Activated naive CD4-positive, alpha-beta T cell treated with anti-CD3 and anti-CD28 coated beads, Interleukin-2, amount 50 U/mL, for 24 hours (primary cell): ENCODE measurements around the gene L1CAM.

Source experiments
- H3K27ac Mint-ChIP-seq: one replicate; pipeline ENCODE4 v1.8.0; 2021; ENCODE audit warnings: mild to moderate bottlenecking, mixed read lengths
- H3K27me3 Mint-ChIP-seq: one replicate; pipeline ENCODE4 v1.8.0; 2021; ENCODE audit warnings: mixed read lengths
- H3K36me3 Mint-ChIP-seq: one replicate; pipeline ENCODE4 v1.8.0; 2021; ENCODE audit warnings: mixed read lengths
- H3K4me1 Mint-ChIP-seq: one replicate; pipeline ENCODE4 v1.8.0; 2021; ENCODE audit warnings: mixed read lengths
- H3K4me3 Mint-ChIP-seq: one replicate; pipeline ENCODE4 v1.8.0; 2021; ENCODE audit warnings: mild to moderate bottlenecking, mixed read lengths
- H3K9me3 Mint-ChIP-seq: one replicate; pipeline ENCODE4 v1.8.0; 2021; ENCODE audit warnings: mixed read lengths

L1CAM gene

GRCh38 chrX:153877571-153878261 is 8.3 kb downstream of the L1CAM start:
- H3K27ac Mint-ChIP-seq: no peak overlapping the region

GRCh38 chrX:153876112-153876491 is 9.9 kb downstream of the L1CAM start:
- Mint-ChIP-seq H3K27ac (peak overlapping the region; percentile 59), H3K9me3 (no peaks in the 10 kb centered on the region), H3K4me1 (peaks cover 20% of the 10 kb centered on the region), H3K4me3 (no peak overlapping the region), H3K36me3 (no peaks in the 10 kb centered on the region), H3K27me3 (peaks cover 7% of the 10 kb centered on the region)

More at GRCh38 chrX:153877571-153878261, 8.3 kb downstream of the L1CAM start:
- H3K4me3 Mint-ChIP-seq: no peak overlapping the region
- no peaks in the 10 kb centered on the region for H3K9me3 Mint-ChIP-seq
- peaks cover 20% of the 10 kb centered on the region for H3K4me1 Mint-ChIP-seq
- no peaks in the 10 kb centered on the region for H3K36me3 Mint-ChIP-seq
- H3K27me3 Mint-ChIP-seq: peaks cover 7% of the 10 kb centered on the region

GRCh38 chrX:153875391-153876111 is 10.4 kb downstream of the L1CAM start:
- H3K9me3 Mint-ChIP-seq: no peaks in the 10 kb centered on the region
- H3K27ac Mint-ChIP-seq: no peak overlapping the region
- no peak overlapping the region for H3K4me3 Mint-ChIP-seq
- peaks cover 7% of the 10 kb centered on the region for H3K27me3 Mint-ChIP-seq
- peaks cover 20% of the 10 kb centered on the region for H3K4me1 Mint-ChIP-seq
- no peaks in the 10 kb centered on the region for H3K36me3 Mint-ChIP-seq

GRCh38 chrX:153874366-153875125 is 11.4 kb downstream of the L1CAM start:
- Mint-ChIP-seq H3K4me1 (peaks cover 20% of the 10 kb centered on the region), H3K36me3 (no peaks in the 10 kb centered on the region), H3K4me3 (no peak overlapping the region), H3K9me3 (no peaks in the 10 kb centered on the region), H3K27me3 (peaks cover 5% of the 10 kb centered on the region), H3K27ac (peak overlapping the region; percentile 51)

GRCh38 chrX:153874085-153874365 is 11.9 kb downstream of the L1CAM start:
- no peaks in the 10 kb centered on the region for H3K36me3 Mint-ChIP-seq
- H3K9me3 Mint-ChIP-seq: no peaks in the 10 kb centered on the region
- H3K4me1 Mint-ChIP-seq: peaks cover 16% of the 10 kb centered on the region
- H3K27me3 Mint-ChIP-seq: peaks cover 4% of the 10 kb centered on the region
- no peak overlapping the region for H3K4me3 Mint-ChIP-seq
- no peak overlapping the region for H3K27ac Mint-ChIP-seq

GRCh38 chrX:153873282-153874084 is 12.5 kb downstream of the L1CAM start:
- Mint-ChIP-seq H3K9me3 (no peaks in the 10 kb centered on the region), H3K27ac (no peak overlapping the region), H3K36me3 (no peaks in the 10 kb centered on the region), H3K4me3 (no peak overlapping the region), H3K4me1 (peaks cover 13% of the 10 kb centered on the region), H3K27me3 (peaks cover 3% of the 10 kb centered on the region)

GRCh38 chrX:153871946-153872878 is 13.8 kb downstream of the L1CAM start:
- H3K36me3 Mint-ChIP-seq: no peaks in the 10 kb centered on the region
- no peaks in the 10 kb centered on the region for H3K9me3 Mint-ChIP-seq
- H3K27me3 Mint-ChIP-seq: peaks cover 3% of the 10 kb centered on the region
- H3K4me3 Mint-ChIP-seq: no peak overlapping the region
- H3K27ac Mint-ChIP-seq: peak overlapping the region; percentile 41
- peaks cover 5% of the 10 kb centered on the region for H3K4me1 Mint-ChIP-seq

GRCh38 chrX:153871451-153871850 is 14.5 kb downstream of the L1CAM start:
- Mint-ChIP-seq H3K27me3 (peaks cover 3% of the 10 kb centered on the region), H3K4me3 (no peak overlapping the region), H3K36me3 (no peaks in the 10 kb centered on the region), H3K27ac (no peak overlapping the region), H3K9me3 (no peaks in the 10 kb centered on the region), H3K4me1 (peaks cover 4% of the 10 kb centered on the region)

GRCh38 chrX:153870791-153871360 is 15.1 kb downstream of the L1CAM start:
- no peak overlapping the region for H3K27ac Mint-ChIP-seq
- H3K27me3 Mint-ChIP-seq: peaks cover 3% of the 10 kb centered on the region
- H3K36me3 Mint-ChIP-seq: no peaks in the 10 kb centered on the region
- H3K9me3 Mint-ChIP-seq: no peaks in the 10 kb centered on the region
- H3K4me3 Mint-ChIP-seq: no peak overlapping the region
- H3K4me1 Mint-ChIP-seq: no peaks in the 10 kb centered on the region

- H3K27me3 Mint-ChIP-seq: peaks cover 3% of the 10 kb centered on the region
- no peaks in the 10 kb centered on the region for H3K4me1 Mint-ChIP-seq
Observed at GRCh38 chrX:153870288-153870690, 15.7 kb downstream of the L1CAM start.

GRCh38 chrX:153869473-153870287 is 16.3 kb downstream of the L1CAM start:
- Mint-ChIP-seq H3K4me1 (no peaks in the 10 kb centered on the region), H3K27me3 (peaks cover under 1% of the 10 kb centered on the region), H3K4me3 (no peak overlapping the region), H3K36me3 (no peaks in the 10 kb centered on the region), H3K9me3 (no peaks in the 10 kb centered on the region), H3K27ac (no peak overlapping the region)

More at GRCh38 chrX:153870288-153870690, 15.7 kb downstream of the L1CAM start:
- H3K9me3 Mint-ChIP-seq: no peaks in the 10 kb centered on the region
- H3K4me3 Mint-ChIP-seq: no peak overlapping the region
- H3K36me3 Mint-ChIP-seq: no peaks in the 10 kb centered on the region
- H3K27ac Mint-ChIP-seq: no peak overlapping the region

- Mint-ChIP-seq H3K4me3 (no peak overlapping the region), H3K27me3 (no peaks in the 10 kb centered on the region), H3K9me3 (no peaks in the 10 kb centered on the region), H3K4me1 (no peaks in the 10 kb centered on the region), H3K36me3 (no peaks in the 10 kb centered on the region), H3K27ac (no peak overlapping the region)
Observed at GRCh38 chrX:153868576-153869472, 17.1 kb downstream of the L1CAM start.

GRCh38 chrX:153867671-153868070 is 18.3 kb downstream of the L1CAM start:
- Mint-ChIP-seq H3K4me3 (no peak overlapping the region), H3K36me3 (no peaks in the 10 kb centered on the region), H3K9me3 (no peaks in the 10 kb centered on the region), H3K4me1 (no peaks in the 10 kb centered on the region), H3K27me3 (no peaks in the 10 kb centered on the region), H3K27ac (no peak overlapping the region)
